Endothelial cell (in vitro differentiated cells): ENCODE results near the gene SLC22A17. TPM values are rescaled to one million over a fixed set of nuclear protein-coding genes. Genes with fewer than 3 reads are reported as not detected.

Source experiments
- DNase-seq: peaks from one replicate; pipeline ENCODE4 v3.0.0; 2021; ENCODE audit warnings: low spot score
- H3K27ac Mint-ChIP-seq: one replicate; pipeline ENCODE4 v1.8.0; 2021; ENCODE audit warnings: mixed read lengths, inconsistent platforms; ENCODE audit not compliant: unreplicated experiment
- H3K27me3 Mint-ChIP-seq: one replicate; pipeline ENCODE4 v1.8.0; 2021; ENCODE audit warnings: mild to moderate bottlenecking, moderate library complexity, mixed read lengths, inconsistent platforms; ENCODE audit not compliant: unreplicated experiment
- H3K36me3 Mint-ChIP-seq: one replicate; pipeline ENCODE4 v1.8.0; 2021; ENCODE audit warnings: mild to moderate bottlenecking, low read depth, mixed read lengths, inconsistent platforms; ENCODE audit not compliant: unreplicated experiment
- H3K4me1 Mint-ChIP-seq: one replicate; pipeline ENCODE4 v1.8.0; 2021; ENCODE audit warnings: mild to moderate bottlenecking, mixed read lengths, inconsistent platforms; ENCODE audit not compliant: unreplicated experiment
- H3K4me3 Mint-ChIP-seq: one replicate; pipeline ENCODE4 v1.8.0; 2021; ENCODE audit warnings: mild to moderate bottlenecking, mixed read lengths, inconsistent platforms; ENCODE audit not compliant: unreplicated experiment
- H3K9me3 Mint-ChIP-seq: one replicate; pipeline ENCODE4 v1.8.0; 2021; ENCODE audit warnings: mixed read lengths, inconsistent platforms; ENCODE audit not compliant: unreplicated experiment
- total RNA-seq: library from RNA; stranded (reverse); fragmentation: NEBNext Ultra II Directional; extraction: Animal tissue kit (Norgen Biotek cat#: 25700); gene quantifications from one replicate; pipeline ENCODE4 v1.2.1, GENCODE V29; 2021; ENCODE audit not compliant: unreplicated experiment
- TF ChIP-seq, protein P1 (sequence below): fragments of 200-600 bp; sonication (generic); IDR thresholded peaks from one replicate; pipeline ENCODE4 v1.5.0; 2021; ENCODE audit warnings: antibody characterized with exemption; ENCODE audit not compliant: unreplicated experiment

Gene SLC22A17
- total RNA-seq, 1 donor from 2014 or later: 35.3 TPM

DNA sequence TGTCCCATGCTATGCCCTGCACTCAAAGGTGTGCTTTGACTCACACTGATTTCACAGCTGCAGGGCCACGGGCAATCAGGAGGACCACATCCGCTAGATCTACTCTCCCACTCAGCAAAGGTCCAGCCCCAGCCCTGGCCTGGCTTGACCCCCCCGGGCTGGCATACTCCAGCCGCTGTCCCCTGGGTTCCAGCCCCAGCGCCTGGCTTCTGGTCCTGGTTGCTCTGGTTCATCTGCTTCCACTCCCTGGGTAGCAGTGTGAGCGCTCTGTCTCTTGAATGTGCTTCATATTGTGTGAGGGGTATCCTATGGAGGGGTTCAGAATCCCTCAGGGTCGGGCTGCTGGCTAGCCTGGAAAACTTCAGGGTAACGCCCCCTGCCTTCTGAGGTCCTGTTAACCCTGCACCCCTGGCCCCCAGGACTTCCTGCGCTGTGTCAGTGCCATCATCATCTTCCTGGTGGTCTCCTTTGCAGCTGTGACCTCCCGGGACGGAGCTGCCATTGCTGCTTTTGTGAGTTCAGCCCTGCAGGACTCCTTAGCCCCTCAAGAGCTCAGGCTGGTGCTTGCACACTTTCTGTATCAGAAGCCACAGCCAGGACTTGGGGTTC, 26.0 kb upstream of the SLC22A17 start:
- DNase-seq: no peak
- peaks cover 24% of the 10 kb centered on the region for H3K4me1 Mint-ChIP-seq
- H3K27me3 Mint-ChIP-seq: peaks cover 5% of the 10 kb centered on the region
- TF ChIP-seq, protein P1, sequence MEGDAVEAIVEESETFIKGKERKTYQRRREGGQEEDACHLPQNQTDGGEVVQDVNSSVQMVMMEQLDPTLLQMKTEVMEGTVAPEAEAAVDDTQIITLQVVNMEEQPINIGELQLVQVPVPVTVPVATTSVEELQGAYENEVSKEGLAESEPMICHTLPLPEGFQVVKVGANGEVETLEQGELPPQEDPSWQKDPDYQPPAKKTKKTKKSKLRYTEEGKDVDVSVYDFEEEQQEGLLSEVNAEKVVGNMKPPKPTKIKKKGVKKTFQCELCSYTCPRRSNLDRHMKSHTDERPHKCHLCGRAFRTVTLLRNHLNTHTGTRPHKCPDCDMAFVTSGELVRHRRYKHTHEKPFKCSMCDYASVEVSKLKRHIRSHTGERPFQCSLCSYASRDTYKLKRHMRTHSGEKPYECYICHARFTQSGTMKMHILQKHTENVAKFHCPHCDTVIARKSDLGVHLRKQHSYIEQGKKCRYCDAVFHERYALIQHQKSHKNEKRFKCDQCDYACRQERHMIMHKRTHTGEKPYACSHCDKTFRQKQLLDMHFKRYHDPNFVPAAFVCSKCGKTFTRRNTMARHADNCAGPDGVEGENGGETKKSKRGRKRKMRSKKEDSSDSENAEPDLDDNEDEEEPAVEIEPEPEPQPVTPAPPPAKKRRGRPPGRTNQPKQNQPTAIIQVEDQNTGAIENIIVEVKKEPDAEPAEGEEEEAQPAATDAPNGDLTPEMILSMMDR: no peak
- no peak overlapping the region for H3K27ac Mint-ChIP-seq
- no peak overlapping the region for H3K4me3 Mint-ChIP-seq
- H3K36me3 Mint-ChIP-seq: no peaks in the 10 kb centered on the region
- H3K9me3 Mint-ChIP-seq: no peaks in the 10 kb centered on the region

DNA sequence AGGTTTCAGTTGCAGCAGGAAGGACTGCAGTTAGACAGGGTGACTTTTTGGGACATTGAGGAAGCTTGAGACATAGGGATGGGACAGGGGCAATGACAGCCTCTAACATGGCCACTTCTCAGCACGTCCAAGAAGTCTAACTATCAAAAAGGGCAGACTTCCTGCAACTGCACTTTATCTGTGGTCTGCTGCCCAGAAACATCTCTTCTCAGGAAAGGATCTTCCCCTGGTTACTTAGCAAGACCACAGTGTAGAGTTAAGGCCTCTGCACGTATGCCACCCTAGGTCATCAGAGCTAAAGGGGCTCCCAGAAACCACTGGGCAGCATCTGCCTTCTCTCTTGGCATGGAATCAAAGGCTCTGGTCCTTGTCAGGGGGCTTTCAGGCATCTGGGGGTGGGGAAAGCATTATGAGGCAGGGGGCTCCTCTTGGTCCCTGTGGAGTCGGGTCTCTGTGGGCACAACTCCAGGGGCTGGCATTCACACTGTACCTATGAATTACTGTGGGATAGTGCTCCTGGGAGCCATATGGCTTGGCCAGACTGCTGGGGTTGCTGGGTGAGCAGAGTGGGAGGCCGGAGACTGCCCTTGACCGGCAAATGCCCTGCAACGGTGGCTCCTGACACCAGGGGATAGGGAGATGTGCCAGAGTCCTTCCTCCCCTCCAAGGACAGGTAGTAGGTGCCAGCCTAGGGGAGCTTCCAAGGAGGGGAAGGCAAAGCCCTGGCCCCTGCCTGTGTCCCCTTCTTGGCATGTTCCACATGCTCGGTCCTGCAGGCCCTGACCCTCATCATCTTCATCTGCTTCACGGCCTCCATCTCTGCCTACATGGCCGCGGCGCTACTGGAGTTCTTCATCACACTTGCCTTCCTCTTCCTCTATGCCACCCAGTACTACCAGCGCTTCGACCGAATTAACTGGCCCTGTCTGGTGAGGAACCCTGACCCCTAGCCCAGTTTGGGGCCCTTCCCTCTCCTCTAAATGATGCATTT, 25.2 kb upstream of the SLC22A17 start:
- no peak overlapping the region for H3K4me3 Mint-ChIP-seq
- no peak for DNase-seq
- peaks cover 23% of the 10 kb centered on the region for H3K4me1 Mint-ChIP-seq
- TF ChIP-seq, protein P1: no peak
- H3K27ac Mint-ChIP-seq: no peak overlapping the region
- peaks cover 2% of the 10 kb centered on the region for H3K27me3 Mint-ChIP-seq
- H3K9me3 Mint-ChIP-seq: no peaks in the 10 kb centered on the region
- H3K36me3 Mint-ChIP-seq: no peaks in the 10 kb centered on the region

DNA sequence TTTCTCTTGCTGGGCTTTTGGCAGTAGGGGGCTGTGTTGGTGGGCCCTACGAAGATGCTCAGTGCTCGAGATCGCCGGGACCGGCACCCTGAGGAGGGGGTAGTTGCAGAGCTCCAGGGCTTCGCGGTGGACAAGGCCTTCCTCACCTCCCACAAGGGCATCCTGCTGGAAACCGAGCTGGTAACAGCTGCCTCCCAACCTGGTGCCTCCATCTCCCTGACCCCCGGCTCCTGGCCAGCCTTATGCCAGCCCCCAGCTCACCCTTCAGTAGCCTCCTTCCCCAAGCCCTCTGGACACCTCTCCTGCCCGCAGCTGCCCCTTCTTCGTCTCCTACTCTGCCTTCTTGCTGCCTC, 24.5 kb upstream of the SLC22A17 start:
- TF ChIP-seq, protein P1: no peak
- no peaks in the 10 kb centered on the region for H3K9me3 Mint-ChIP-seq
- DNase-seq: no peak
- H3K4me1 Mint-ChIP-seq: peaks cover 17% of the 10 kb centered on the region
- H3K27me3 Mint-ChIP-seq: peaks cover 5% of the 10 kb centered on the region
- H3K36me3 Mint-ChIP-seq: no peaks in the 10 kb centered on the region
- H3K4me3 Mint-ChIP-seq: no peak overlapping the region
- H3K27ac Mint-ChIP-seq: no peak overlapping the region

DNA sequence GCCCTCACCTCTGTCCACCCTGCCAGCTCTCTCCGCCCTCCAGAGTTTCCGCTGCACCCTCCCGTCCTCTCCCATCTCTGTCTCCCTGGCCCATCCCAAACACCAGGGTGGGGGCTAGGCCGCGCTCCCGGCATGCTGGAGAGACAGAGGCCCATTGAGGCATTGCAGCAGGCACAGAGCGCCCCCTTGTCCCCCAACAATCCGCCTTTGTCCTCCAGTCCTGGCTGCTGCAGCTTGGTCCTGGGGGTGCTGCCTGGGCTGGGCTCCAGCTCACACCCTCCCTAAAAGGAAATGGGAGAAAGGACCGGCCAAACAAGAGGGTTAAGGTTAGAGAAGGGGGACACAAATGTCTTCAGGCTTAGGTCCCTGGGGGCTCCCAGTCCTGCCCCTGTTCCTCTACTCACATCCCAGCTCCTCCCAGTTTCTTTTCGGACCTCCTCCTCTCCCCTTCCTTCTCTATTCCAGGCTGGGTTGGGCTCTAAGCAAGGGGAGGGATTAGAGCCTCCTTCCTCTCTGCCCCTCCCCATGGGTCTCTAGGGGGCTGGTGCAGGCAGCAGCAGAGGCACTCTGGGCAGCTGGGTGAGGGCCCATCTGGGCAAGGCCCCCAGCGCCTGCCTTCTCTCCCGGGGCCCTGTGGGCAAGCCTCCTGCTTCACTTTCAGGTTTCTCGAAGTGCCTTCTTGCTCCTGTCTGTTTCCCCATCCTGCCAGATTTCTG, 24.0 kb upstream of the SLC22A17 start, which contains the start of gene CMTM5:
TSS of gene CMTM5 (plus strand) at position 565 of the 716 bp plus-strand sequence. CDS start 206 bp downstream, outside the sequence.
- Mint-ChIP-seq H3K27me3 (peaks cover 7% of the 10 kb centered on the region), H3K27ac (no peak within 1 kb of the TSS), H3K4me1 (peaks cover 15% of the 10 kb centered on the region), H3K4me3 (no peak within 1 kb of the TSS), H3K36me3 (no peaks in the 10 kb centered on the region), H3K9me3 (no peaks in the 10 kb centered on the region)
- DNase-seq: no peak
- TF ChIP-seq, protein P1: no peak
